ENCODE results near the gene CATSPERB. TPM values are rescaled to one million over a fixed set of nuclear protein-coding genes. Genes with fewer than 3 reads are reported as not detected.

Gene CATSPERB
- 1 to 10 TPM in 3 of 4 donors, under 1 TPM in 1; 0.65 to 4.7 (median 3.9) TPM for total RNA-seq

DNA sequence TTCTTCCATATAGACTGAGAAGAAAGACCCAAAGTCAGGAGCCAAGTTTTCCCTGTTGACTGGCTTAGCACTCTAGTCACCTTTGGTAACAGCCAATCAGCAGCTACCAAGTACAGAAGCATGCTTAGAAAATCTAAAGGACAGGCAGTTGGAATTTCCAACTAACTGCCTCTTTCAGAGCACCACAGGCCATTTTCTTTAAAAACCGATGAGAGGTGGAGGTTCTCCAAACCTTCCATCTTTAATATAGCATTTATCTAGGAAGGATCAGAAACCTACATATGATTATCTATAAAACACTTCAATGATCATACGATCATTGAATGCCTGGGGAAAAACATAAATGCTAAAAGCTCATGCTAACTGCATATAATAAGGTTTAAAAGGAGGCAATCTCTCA lies at the start of gene CATSPERB:
TSS of gene CATSPERB (minus strand) at position 101 of the 400 bp plus-strand sequence. CDS start 2,607 bp downstream, outside the sequence.
- TF ChIP-seq CTCF (IDR thresholded peaks at IDR 0.05; ENCODE audit: low read depth) = no peak

- TF ChIP-seq CTCF (IDR thresholded peaks at IDR 0.05; ENCODE audit: low read depth) = no peak
Observed at GRCh38 chr14:91780452-91780851, 48.6 kb upstream of the CATSPERB start.

DNA sequence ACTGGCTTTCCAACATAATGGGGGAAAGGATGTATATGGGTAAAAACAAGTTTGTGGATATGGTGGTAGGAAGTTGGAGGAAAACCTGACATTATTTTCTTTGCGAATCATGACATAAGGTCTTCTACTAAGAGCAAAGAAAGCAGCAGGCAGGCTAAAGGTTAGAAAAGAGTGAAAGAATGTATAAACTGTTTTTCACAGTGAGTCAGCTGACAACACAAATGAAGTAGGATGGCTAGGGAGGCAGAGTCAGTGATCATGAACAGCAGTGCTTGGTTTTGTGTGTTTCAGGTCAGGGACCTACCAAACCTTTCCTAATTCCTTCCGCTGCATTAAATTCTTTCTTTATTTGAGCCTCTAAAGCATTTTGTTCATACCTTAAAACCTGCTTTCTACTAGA lies 46.3 kb upstream of the CATSPERB start:
- no peak for TF ChIP-seq CTCF (IDR thresholded peaks at IDR 0.05; ENCODE audit: low read depth)

- no peak for TF ChIP-seq CTCF (IDR thresholded peaks at IDR 0.05; ENCODE audit: low read depth)
Observed at GRCh38 chr14:91774140-91775096, 42.5 kb upstream of the CATSPERB start.

DNA sequence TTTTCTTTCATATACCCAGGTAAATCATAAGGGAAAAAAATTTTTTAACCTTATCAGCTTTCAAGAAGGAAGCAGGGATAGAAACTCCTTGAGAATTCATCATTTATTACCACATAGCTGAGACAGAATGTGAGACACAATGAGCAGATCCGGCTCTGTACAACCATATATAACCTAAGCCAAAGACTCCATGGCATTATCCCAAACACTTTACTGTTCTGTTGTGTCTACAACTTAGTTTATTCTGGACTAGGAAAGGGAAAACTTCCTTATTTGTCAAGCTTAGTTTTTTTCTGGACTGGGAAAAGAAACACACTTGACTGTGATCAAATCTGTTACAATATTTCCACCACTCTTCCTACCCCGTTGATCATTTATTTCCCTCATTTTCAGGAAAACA lies 38.3 kb upstream of the CATSPERB start:
- TF ChIP-seq CTCF (IDR thresholded peaks at IDR 0.05; ENCODE audit: low read depth) = no peak

GRCh38 chr14:91755570-91756295 lies 23.8 kb upstream of the CATSPERB start:
- TF ChIP-seq CTCF (IDR thresholded peaks at IDR 0.05; ENCODE audit: low read depth) = no peak

- no peak for TF ChIP-seq CTCF (IDR thresholded peaks at IDR 0.05; ENCODE audit: low read depth)
Observed at GRCh38 chr14:91754819-91755218, 22.9 kb upstream of the CATSPERB start.
